HEK293 (cell line): ENCODE measurements around the gene CHST15.

Experiments used
- CTCF ChIA-PET: fragments of 350-600 bp; formaldehyde crosslinking; extraction: SDS; loops from one replicate; lab custom pipeline; 2021; ENCODE audit warnings: antibody characterized with exemption; lab: Yijun Ruan, JAX
- POLR2A ChIA-PET: fragments of 300-600 bp; formaldehyde crosslinking; extraction: SDS; loops from one replicate; lab custom pipeline; 2020; ENCODE audit warnings: antibody characterized with exemption, inconsistent platforms; lab: Yijun Ruan, JAX
- H3K27ac ChIP-seq: fragments of 200-500 bp; sonication (Bioruptor generic); 2 replicates; pipeline ENCODE4 v1.5.1; 2014; ENCODE audit warnings: low read depth, low read length, control low read depth, inconsistent platforms; ENCODE audit errors: extremely low read depth
- H3K36me3 ChIP-seq, 2 experiments: fragments of 200-500 bp in 1 of 2; sonication (Bioruptor generic) in 1 of 2; 1 replicate in 1 of 2; 2 replicates in 1 of 2; pipeline ENCODE4 v1.5.1; 2014 to 2017; ENCODE audit warnings: inconsistent platforms in 2 of 2, low read length in 2 of 2; ENCODE audit not compliant: control insufficient read depth in 2 of 2, insufficient read depth in 1 of 2
- H3K4me1 ChIP-seq: fragments of 200-500 bp; sonication (Bioruptor generic); 2 replicates; pipeline ENCODE4 v1.5.1; 2014; ENCODE audit warnings: mild to moderate bottlenecking, low read length, inconsistent platforms; ENCODE audit not compliant: control insufficient read depth, insufficient read depth
- H3K4me3 ChIP-seq: 2 replicates; pipeline ENCODE4 v1.5.1; 2011; ENCODE audit warnings: low read depth, mild to moderate bottlenecking, control low read depth, low read length, moderate library complexity
- H3K9me3 ChIP-seq: fragments of 200-500 bp; sonication (Bioruptor generic); 2 replicates; pipeline ENCODE4 v1.5.1; 2014; ENCODE audit warnings: low read depth, low read length, inconsistent platforms; ENCODE audit not compliant: control insufficient read depth, insufficient read depth
- SCRT2 ChIP-seq: fragments of 450-650 bp; formaldehyde crosslinking; IDR thresholded peaks from 2 replicates; pipeline ENCODE4 v1.5.1; 2016; ENCODE audit warnings: missing biosample characterization, missing genetic modification characterization
- TRIM28 ChIP-seq: IDR thresholded peaks from 2 replicates; pipeline ENCODE4 v1.6.1; 2011; ENCODE audit warnings: low read length, control low read depth, borderline replicate concordance
- ZBTB1 ChIP-seq: fragments of 450-650 bp; formaldehyde crosslinking; IDR thresholded peaks from 2 replicates; pipeline ENCODE4 v1.5.1; 2016; ENCODE audit warnings: missing biosample characterization, missing genetic modification characterization
- ZBTB17 ChIP-seq: fragments of 450-650 bp; formaldehyde crosslinking; IDR thresholded peaks from 2 replicates; pipeline ENCODE4 v1.5.1; 2016; ENCODE audit warnings: missing biosample characterization, missing genetic modification characterization
- ZBTB21 ChIP-seq: fragments of 450-650 bp; formaldehyde crosslinking; IDR thresholded peaks from 2 replicates; pipeline ENCODE4 v1.5.1; 2017; ENCODE audit warnings: missing biosample characterization, missing genetic modification characterization
- ZBTB7A ChIP-seq: fragments of 450-650 bp; formaldehyde crosslinking; IDR thresholded peaks from 2 replicates; pipeline ENCODE4 v1.5.1; 2016; ENCODE audit warnings: low read depth, missing biosample characterization, missing genetic modification characterization
- ZNF169 ChIP-seq: fragments of 450-650 bp; formaldehyde crosslinking; IDR thresholded peaks from 2 replicates; pipeline ENCODE4 v1.5.1; 2016; ENCODE audit warnings: missing biosample characterization, missing genetic modification characterization
- ZNF23 ChIP-seq: fragments of 450-650 bp; formaldehyde crosslinking; IDR thresholded peaks from 2 replicates; pipeline ENCODE4 v1.5.1; 2016; ENCODE audit warnings: missing biosample characterization, missing genetic modification characterization, borderline replicate concordance
- ZNF366 ChIP-seq: fragments of 450-650 bp; formaldehyde crosslinking; conservative IDR thresholded peaks from 2 replicates; pipeline ENCODE4 v1.5.1; 2016; ENCODE audit warnings: missing biosample characterization, missing genetic modification characterization
- ZNF473 ChIP-seq: fragments of 450-650 bp; formaldehyde crosslinking; IDR thresholded peaks from 2 replicates; pipeline ENCODE4 v1.5.1; 2017; ENCODE audit warnings: missing biosample characterization, missing genetic modification characterization
- ZNF510 ChIP-seq: fragments of 450-650 bp; formaldehyde crosslinking; IDR thresholded peaks from 2 replicates; pipeline ENCODE4 v1.5.1; 2018; ENCODE audit warnings: mild to moderate bottlenecking, missing genetic modification characterization, missing biosample characterization; ENCODE audit not compliant: insufficient replicate concordance
- ZNF558 ChIP-seq: fragments of 450-650 bp; formaldehyde crosslinking; IDR thresholded peaks from 2 replicates; pipeline ENCODE4 v1.5.1; 2016; ENCODE audit warnings: missing biosample characterization, missing genetic modification characterization
- ZNF560 ChIP-seq: fragments of 450-650 bp; formaldehyde crosslinking; IDR thresholded peaks from 2 replicates; pipeline ENCODE4 v1.5.1; 2017; ENCODE audit warnings: missing biosample characterization, missing genetic modification characterization, borderline replicate concordance
- ZNF610 ChIP-seq: fragments of 450-650 bp; formaldehyde crosslinking; IDR thresholded peaks from 2 replicates; pipeline ENCODE4 v1.5.1; 2016; ENCODE audit warnings: missing biosample characterization, missing genetic modification characterization, borderline replicate concordance
- TF ChIP-seq, protein P1 (sequence below): fragments of 450-650 bp; formaldehyde crosslinking; IDR thresholded peaks from 2 replicates; pipeline ENCODE4 v1.5.1; 2016; ENCODE audit warnings: missing biosample characterization, missing genetic modification characterization
- TF ChIP-seq, protein P2 (sequence below): fragments of 450-650 bp; formaldehyde crosslinking; IDR thresholded peaks from 2 replicates; pipeline ENCODE4 v1.5.1; 2016; ENCODE audit warnings: missing biosample characterization, missing genetic modification characterization
- TF ChIP-seq, protein P3 (sequence below): fragments of 450-650 bp; formaldehyde crosslinking; IDR thresholded peaks from 2 replicates; pipeline ENCODE4 v1.5.1; 2017; ENCODE audit warnings: missing biosample characterization, missing genetic modification characterization
- TF ChIP-seq, protein P4 (sequence below): fragments of 450-650 bp; formaldehyde crosslinking; IDR thresholded peaks from 2 replicates; pipeline ENCODE4 v1.5.1; 2016; ENCODE audit warnings: missing biosample characterization, missing genetic modification characterization
- TF ChIP-seq, protein P5 (sequence below): fragments of 450-650 bp; formaldehyde crosslinking; IDR thresholded peaks from 2 replicates; pipeline ENCODE4 v1.5.1; 2016; ENCODE audit warnings: missing biosample characterization, missing genetic modification characterization
- TF ChIP-seq, protein P6 (sequence below): fragments of 450-650 bp; formaldehyde crosslinking; conservative IDR thresholded peaks from 2 replicates; pipeline ENCODE4 v1.5.1; 2016; ENCODE audit warnings: low read depth, missing biosample characterization, missing genetic modification characterization
- TF ChIP-seq, protein P7 (sequence below): fragments of 450-650 bp; formaldehyde crosslinking; IDR thresholded peaks from 2 replicates; pipeline ENCODE4 v1.5.1; 2016; ENCODE audit warnings: missing biosample characterization, missing genetic modification characterization, low read depth

The CHST15 gene

DNA sequence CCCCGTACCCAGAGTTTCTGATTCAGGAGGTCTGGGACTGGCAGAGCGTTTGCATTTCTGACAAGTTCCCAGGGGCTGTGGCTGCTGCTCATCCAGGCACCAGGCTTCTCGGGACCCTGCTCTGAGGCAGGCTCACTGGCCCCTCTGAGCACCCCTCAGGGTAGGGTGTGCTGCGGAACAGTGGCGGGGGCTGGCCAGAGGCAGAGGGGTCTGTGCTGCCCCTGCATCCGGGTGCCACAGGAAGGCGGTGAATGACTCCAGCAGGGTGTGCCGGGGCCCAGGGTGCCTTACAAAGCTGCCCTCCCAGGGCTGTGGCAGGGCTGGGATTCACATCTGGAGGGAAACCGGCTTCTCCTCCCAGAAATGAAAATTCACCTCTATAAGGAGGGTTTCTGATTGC is 77.4 kb downstream of the CHST15 start (continued):
- TF ChIP-seq, protein P1, sequence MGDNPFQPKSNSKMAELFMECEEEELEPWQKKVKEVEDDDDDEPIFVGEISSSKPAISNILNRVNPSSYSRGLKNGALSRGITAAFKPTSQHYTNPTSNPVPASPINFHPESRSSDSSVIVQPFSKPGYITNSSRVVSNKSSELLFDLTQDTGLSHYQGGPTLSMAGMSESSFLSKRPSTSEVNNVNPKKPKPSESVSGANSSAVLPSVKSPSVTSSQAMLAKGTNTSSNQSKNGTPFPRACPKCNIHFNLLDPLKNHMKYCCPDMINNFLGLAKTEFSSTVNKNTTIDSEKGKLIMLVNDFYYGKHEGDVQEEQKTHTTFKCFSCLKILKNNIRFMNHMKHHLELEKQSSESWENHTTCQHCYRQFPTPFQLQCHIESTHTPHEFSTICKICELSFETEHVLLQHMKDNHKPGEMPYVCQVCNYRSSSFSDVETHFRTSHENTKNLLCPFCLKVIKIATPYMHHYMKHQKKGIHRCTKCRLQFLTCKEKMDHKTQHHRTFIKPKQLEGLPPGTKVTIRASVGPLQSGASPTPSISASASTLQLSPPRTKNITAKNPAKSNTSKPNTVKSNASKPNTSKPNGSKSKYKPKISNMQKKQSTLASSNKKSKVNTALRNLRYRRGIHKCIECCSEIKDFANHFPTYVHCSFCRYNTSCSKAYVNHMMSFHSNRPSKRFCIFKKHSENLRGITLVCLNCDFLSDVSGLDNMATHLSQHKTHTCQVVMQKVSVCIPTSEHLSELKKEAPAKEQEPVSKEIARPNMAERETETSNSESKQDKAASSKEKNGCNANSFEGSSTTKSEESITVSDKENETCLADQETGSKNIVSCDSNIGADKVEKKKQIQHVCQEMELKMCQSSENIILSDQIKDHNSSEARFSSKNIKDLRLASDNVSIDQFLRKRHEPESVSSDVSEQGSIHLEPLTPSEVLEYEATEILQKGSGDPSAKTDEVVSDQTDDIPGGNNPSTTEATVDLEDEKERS (tag by site-specific recombination), result no peak
- TF ChIP-seq TRIM28 (no peak), ZNF366 (no peak), ZBTB7A (tag by site-specific recombination) (no peak), SCRT2 (tag by site-specific recombination) (no peak), ZBTB1 (tag by site-specific recombination) (no peak)
- TF ChIP-seq, protein P2, sequence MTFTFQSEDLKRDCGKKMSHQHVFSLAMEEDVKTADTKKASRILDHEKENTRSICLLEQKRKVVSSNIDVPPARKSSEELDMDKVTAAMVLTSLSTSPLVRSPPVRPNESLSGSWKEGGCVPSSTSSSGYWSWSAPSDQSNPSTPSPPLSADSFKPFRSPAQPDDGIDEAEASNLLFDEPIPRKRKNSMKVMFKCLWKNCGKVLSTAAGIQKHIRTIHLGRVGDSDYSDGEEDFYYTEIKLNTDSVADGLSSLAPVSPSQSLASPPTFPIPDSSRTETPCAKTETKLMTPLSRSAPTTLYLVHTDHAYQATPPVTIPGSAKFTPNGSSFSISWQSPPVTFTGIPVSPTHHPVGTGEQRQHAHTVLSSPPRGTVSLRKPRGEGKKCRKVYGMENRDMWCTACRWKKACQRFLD (tag by site-specific recombination), result no peak
- TF ChIP-seq, protein P3, sequence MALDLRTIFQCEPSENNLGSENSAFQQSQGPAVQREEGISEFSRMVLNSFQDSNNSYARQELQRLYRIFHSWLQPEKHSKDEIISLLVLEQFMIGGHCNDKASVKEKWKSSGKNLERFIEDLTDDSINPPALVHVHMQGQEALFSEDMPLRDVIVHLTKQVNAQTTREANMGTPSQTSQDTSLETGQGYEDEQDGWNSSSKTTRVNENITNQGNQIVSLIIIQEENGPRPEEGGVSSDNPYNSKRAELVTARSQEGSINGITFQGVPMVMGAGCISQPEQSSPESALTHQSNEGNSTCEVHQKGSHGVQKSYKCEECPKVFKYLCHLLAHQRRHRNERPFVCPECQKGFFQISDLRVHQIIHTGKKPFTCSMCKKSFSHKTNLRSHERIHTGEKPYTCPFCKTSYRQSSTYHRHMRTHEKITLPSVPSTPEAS (tag by site-specific recombination), result no peak
- TF ChIP-seq, protein P4, sequence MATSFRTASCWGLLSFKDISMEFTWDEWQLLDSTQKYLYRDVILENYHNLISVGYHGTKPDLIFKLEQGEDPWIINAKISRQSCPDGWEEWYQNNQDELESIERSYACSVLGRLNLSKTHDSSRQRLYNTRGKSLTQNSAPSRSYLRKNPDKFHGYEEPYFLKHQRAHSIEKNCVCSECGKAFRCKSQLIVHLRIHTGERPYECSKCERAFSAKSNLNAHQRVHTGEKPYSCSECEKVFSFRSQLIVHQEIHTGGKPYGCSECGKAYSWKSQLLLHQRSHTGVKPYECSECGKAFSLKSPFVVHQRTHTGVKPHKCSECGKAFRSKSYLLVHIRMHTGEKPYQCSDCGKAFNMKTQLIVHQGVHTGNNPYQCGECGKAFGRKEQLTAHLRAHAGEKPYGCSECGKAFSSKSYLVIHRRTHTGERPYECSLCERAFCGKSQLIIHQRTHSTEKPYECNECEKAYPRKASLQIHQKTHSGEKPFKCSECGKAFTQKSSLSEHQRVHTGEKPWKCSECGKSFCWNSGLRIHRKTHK, result no peak
- TF ChIP-seq, protein P5, sequence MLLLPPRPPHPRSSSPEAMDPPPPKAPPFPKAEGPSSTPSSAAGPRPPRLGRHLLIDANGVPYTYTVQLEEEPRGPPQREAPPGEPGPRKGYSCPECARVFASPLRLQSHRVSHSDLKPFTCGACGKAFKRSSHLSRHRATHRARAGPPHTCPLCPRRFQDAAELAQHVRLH (tag by site-specific recombination), result no peak

DNA sequence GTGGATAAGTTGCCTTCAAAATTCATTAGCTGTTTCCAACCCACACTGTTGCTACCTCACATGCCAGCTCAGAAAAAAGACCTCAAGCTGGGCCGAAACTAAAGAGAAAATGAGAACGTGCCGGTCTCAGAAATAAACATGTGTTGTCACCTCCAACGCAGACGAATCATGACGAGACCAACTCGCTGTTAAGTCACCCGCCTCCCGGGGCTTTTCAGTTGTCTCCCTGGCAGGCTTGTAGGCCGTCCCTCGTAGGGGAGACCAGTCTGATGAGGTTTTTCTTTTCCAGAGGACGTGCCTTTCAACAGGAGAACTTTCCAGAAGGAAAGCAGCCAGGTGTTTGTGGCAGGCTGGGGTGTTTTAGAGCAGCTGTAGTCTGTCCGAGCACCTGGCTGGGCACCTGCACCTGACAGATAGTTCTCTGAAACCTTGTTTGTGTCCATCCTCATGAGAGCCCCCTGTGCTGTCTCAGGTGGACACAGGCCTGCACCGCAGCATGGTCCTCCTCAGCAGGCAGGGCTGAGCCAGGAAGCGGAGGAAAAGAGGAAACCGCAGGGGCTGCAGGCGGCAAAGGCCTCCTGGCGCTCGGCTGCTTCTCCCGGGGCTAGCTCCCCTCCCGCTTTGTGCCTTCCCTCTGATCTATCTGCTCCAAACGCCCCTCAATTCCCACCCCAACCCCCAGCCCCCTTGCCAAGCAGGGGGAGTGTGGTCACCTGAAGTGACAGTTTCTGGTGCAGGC is 78.8 kb downstream of the CHST15 start:
- Histone ChIP-seq H3K36me3 (peaks cover 3 to 47% of the 10 kb centered on the region in 2 experiments; a peak in 1 of 3 replicates), H3K4me3 (no peak overlapping the region), H3K27ac (no peak overlapping the region), H3K4me1 (no peaks in the 10 kb centered on the region), H3K9me3 (no peaks in the 10 kb centered on the region)
- ChIA-PET POLR2A (no interaction called here), CTCF (interaction anchor here (1.2 kb wide), 1 partner anchor 19 kb away, joined by 7 read pairs; no protein-coding TSS in a partner anchor)
- TF ChIP-seq ZNF510 (tag by site-specific recombination) (no peak), ZNF473 (no peak), ZNF560 (tag by site-specific recombination) (no peak), ZBTB21 (tag by site-specific recombination) (no peak), ZNF169 (tag by site-specific recombination) (no peak), ZNF558 (tag by site-specific recombination) (no peak), ZNF23 (tag by site-specific recombination) (no peak), ZNF610 (tag by site-specific recombination) (no peak), ZBTB17 (no peak)
- TF ChIP-seq, protein P6, sequence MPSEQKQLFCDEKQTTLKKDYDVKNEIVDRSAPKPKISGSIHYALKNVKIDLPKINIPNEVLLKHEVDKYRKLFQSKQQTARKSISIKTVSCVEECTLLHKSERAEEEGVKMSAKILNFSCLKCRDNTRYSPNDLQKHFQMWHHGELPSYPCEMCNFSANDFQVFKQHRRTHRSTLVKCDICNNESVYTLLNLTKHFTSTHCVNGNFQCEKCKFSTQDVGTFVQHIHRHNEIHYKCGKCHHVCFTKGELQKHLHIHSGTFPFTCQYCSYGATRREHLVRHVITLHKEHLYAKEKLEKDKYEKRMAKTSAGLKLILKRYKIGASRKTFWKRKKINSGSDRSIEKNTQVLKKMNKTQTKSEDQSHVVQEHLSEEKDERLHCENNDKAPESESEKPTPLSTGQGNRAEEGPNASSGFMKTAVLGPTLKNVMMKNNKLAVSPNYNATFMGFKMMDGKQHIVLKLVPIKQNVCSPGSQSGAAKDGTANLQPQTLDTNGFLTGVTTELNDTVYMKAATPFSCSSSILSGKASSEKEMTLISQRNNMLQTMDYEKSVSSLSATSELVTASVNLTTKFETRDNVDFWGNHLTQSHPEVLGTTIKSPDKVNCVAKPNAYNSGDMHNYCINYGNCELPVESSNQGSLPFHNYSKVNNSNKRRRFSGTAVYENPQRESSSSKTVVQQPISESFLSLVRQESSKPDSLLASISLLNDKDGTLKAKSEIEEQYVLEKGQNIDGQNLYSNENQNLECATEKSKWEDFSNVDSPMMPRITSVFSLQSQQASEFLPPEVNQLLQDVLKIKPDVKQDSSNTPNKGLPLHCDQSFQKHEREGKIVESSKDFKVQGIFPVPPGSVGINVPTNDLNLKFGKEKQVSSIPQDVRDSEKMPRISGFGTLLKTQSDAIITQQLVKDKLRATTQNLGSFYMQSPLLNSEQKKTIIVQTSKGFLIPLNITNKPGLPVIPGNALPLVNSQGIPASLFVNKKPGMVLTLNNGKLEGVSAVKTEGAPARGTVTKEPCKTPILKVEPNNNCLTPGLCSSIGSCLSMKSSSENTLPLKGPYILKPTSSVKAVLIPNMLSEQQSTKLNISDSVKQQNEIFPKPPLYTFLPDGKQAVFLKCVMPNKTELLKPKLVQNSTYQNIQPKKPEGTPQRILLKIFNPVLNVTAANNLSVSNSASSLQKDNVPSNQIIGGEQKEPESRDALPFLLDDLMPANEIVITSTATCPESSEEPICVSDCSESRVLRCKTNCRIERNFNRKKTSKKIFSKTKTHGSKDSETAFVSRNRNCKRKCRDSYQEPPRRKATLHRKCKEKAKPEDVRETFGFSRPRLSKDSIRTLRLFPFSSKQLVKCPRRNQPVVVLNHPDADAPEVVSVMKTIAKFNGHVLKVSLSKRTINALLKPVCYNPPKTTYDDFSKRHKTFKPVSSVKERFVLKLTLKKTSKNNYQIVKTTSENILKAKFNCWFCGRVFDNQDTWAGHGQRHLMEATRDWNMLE, result no peak
- TF ChIP-seq, protein P7, sequence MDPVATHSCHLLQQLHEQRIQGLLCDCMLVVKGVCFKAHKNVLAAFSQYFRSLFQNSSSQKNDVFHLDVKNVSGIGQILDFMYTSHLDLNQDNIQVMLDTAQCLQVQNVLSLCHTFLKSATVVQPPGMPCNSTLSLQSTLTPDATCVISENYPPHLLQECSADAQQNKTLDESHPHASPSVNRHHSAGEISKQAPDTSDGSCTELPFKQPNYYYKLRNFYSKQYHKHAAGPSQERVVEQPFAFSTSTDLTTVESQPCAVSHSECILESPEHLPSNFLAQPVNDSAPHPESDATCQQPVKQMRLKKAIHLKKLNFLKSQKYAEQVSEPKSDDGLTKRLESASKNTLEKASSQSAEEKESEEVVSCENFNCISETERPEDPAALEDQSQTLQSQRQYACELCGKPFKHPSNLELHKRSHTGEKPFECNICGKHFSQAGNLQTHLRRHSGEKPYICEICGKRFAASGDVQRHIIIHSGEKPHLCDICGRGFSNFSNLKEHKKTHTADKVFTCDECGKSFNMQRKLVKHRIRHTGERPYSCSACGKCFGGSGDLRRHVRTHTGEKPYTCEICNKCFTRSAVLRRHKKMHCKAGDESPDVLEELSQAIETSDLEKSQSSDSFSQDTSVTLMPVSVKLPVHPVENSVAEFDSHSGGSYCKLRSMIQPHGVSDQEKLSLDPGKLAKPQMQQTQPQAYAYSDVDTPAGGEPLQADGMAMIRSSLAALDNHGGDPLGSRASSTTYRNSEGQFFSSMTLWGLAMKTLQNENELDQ (tag by site-specific recombination), result no peak
